Measurements from ENCODE around the gene PIGM.
A peak's percentile ranks its signal among the peaks of the same experiment; 100 is the strongest.

Gene PIGM

GRCh38 chr1:160022330-160023310, 9.2 kb downstream of the PIGM start:
- DNase-seq (ENCODE audit: low read depth), result no peak

DNA sequence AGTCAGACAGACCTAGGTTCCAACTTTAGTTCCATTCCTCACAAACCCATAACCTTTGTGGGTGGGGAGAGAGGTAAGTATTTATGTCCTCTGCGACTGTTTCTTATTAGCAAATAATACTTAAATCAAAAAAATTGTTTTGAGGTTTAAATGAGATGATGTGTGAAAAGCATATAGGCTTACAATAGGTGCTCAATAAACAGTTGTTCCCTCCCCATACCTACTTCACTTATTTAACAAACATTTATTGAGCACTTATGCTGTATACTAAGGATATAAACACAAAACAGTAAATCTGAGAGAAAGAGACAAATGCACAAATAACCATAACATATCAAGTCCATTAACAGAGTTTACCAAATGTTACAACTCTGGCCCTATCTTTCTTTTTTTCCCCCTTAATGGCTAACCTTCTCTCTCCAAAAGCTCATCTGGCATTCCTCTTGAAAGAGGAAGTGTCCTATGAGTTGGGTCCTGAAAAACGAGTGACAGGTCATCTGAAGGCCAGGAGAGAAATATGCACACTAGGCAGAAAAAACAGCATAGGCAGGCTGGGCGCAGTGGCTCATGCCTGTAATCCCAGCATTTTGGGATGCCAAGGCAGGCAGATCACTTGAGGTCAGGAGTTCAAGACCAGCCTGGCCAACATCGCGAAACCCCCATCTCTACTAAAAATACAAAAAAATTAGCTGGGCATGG, 10.3 kb downstream of the PIGM start:
- DNase-seq (ENCODE audit: low read depth), result no peak

DNA sequence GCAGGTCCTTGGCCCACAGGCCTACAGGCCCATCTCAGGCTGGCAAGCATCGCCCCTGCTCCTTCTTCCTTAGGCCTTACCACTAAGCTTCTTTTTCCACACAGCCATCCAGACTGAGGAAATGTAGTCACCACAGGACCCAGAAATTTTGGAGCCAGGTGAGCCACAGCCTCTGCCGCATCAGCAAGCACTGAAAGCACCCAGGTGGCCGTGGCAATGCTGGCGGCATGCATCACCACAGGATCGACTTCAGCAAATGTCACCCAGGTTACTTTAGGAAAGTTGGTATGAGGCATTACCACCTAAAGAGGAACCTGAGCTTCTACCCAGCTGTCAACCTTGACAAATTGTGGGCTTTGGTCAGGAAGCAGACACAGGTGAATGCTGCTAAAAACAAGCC, 11.6 kb downstream of the PIGM start:
- DNase-seq (ENCODE audit: low read depth), result no peak

DNA sequence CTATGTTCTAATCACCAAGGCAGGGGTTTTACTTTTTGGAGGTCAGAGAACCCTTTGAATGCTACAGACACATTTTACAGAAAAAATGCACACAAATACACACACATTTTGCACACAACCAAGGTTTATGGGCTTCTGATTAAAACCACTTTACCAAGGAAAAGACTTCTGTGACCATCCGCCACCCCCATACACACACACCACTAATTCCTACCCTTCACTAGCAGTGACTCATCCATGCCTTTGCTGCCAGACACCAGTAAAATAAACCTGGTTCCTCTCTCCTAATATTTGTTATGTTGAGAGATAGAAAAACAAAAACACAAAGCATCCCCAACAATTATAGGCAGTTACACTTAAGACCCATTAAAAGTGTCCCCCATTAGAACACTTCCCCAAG, 12.9 kb downstream of the PIGM start:
- DNase-seq (ENCODE audit: low read depth), result no peak

- DNase-seq (ENCODE audit: low read depth), result no peak
These were observed 13.4 kb downstream of the PIGM start for GRCh38 chr1:160018347-160018746.

GRCh38 chr1:160017592-160017991, 14.2 kb downstream of the PIGM start:
- DNase-seq (ENCODE audit: low read depth), result no peak

GRCh38 chr1:160011781-160012180, 20.0 kb downstream of the PIGM start:
- no peak for DNase-seq (ENCODE audit: low read depth)

GRCh38 chr1:160009801-160010200, 22.0 kb downstream of the PIGM start:
- no peak for DNase-seq (ENCODE audit: low read depth)

DNA sequence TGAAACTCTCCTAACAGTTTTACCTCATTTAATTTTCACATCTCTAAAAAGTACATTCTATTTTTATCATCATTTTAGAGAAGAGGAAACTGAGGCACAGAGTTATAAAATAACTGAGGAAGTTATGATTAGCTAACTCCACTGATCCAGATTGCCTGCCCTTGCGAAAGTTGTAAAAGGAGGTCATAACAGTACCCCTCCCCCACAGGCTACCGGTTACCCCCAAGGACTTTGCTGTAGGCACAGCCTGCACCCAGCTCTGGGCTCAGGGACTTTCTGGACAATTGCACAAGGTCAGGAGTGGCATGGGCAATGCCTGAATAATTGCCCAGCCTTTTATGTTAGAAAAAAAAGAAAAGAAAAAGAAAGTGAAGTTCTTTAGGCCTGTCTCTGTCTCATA, 22.7 kb downstream of the PIGM start:
- no peak for DNase-seq (ENCODE audit: low read depth)

- no peak for DNase-seq (ENCODE audit: low read depth)
These were observed 24.1 kb downstream of the PIGM start for GRCh38 chr1:160007577-160008200.

DNA sequence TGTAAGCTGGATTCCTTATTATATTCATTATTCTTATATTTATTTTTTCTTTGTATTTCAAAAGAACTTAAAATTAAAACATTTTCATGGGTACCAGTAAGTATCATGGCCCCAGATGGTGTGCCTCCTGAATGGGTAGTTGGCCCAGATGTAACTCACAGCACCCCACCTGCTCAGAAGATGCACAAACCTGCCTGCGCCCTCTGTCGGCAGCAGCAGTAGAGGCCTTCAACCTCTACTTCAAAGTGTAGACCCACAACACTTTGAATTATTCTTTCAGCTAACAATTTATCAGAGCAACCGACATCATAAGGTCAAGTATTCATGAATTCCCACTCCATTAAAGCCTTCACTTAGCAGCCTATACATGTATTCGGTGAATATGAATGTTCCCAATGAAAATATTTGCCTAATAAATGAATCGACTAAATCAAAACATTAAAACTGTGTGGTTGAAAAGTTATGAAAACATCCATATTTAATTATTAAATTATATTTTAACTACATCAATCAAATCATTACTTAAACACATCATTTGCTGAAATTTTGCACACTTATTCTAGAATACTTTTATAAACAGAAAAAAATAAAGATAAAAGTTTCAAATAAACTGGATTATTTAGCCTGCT, 25.4 kb downstream of the PIGM start:
- peak; percentile 39 for DNase-seq (ENCODE audit: low read depth)

DNA sequence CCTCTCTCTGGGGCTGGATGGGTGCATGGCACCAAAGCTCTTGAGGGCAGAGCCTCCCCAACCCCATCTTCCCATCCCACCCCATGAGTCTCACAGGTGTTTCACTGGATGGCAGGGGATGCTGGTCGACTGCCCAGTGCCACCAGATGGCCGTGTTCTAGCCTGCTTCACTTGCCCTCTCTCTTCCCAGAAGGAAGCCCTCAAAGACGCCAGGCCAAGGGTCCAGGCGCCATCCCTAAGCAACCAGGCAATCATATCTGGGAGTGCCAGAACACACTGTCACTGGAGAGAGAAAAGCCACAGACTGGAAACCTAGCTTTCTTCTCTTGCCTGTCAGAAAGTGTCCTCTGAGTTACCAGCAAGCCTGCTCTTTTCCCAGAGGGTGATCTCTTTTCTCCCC, 26.7 kb downstream of the PIGM start:
- no peak for DNase-seq (ENCODE audit: low read depth)

DNA sequence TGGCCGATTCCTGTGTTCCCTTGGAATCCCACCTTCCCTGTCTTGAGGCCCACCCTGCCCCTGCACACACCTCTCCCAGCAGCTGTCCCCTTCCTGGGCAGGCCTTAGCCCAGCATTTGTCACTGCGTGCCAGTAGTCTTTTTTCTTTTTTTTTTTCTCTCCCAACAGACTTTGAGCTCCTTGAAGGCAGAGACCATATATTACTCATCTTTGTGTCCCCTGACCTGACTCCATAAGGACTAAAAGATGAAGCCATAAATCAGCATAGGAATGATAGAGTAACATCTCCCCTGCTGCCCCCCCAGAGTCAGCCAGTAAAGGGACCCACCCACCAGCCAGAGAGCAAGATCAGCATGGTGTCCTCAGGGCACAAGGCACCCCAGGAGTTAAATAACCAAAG, 27.4 kb downstream of the PIGM start:
- DNase-seq (ENCODE audit: low read depth), result no peak

DNA sequence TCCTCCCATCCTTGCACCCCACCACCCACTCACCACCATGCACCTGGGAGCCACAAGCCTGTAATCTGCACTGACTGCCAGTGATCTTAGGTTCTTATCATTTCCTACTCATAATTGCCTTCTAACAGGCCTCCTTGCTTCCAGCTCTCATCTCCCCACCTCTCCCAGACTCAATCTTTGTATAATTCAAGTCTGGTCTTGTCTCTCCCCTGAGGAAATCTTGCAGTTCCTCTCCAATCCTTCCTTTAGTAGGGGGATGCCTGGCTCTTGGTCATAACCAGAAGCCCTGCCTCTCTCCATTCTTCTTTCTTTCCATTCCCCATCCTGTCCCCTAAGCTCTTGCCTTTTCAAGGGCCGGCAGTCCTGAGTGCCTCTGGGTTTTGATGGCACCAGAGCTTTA, 27.8 kb downstream of the PIGM start:
- DNase-seq (ENCODE audit: low read depth), result no peak

GRCh38 chr1:160001440-160001839, 30.4 kb downstream of the PIGM start:
- DNase-seq (ENCODE audit: low read depth), result no peak

- DNase-seq (ENCODE audit: low read depth), result no peak
These were observed 32.6 kb downstream of the PIGM start for GRCh38 chr1:159999204-159999603.

DNA sequence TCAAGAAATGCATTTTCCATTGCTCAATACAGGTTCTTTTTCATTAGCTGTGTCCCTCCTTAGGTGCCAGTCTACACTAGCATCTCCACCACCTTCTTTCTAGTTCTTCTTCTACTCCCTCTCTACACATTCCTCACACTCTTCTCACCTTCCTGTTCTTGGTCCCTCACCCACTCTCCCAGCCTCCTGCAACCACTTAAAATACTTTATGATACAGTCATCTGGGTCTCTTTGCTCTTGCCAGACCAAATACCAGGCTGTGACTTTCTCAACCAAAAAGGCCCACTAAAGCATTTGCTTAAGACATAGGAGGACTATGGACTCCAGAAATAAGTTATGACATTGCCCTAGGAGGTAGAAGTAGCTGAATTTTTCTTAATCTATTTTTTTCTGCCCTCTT, 35.1 kb downstream of the PIGM start:
- DNase-seq (ENCODE audit: low read depth), result peak; percentile 22

DNA sequence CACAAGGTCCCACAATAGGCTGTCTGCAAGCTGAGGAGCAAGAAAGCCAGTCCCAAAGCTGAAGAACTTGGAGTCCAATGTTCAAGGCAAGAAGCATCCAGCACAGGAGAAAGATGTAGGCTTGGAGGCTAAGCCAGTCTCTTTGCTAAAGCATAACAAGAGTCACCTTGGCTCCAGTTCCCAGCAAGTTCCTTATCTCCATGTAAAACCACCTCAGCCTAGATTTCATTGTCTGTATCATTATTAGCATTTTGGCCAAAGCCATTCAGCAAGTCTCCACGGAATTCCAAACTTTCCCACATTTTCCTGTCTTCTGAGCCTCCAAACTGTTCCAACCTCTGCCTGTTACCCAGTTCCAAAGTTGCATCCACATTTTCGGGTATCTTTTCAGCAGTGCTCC, 36.9 kb downstream of the PIGM start:
- no peak for DNase-seq (ENCODE audit: low read depth)

DNA sequence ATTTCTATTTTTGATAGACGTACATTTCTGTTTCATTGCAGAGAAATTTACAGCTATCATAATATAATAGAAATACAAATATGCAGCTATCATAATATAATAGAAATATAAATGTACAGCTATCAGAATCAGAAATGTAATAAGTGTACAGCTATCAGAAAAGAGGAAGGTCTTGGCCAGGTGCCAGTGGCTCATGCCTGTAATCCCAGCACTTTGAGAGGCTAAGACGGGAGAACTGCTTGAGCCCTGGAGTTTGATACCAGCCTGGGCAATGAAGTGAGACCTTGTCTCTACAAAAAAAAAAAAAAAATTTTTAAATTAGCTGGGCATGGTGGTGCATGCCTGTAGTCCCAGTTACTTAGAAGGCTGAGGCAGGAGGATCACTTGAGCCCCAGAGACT, 37.9 kb downstream of the PIGM start:
- no peak for DNase-seq (ENCODE audit: low read depth)

- DNase-seq (ENCODE audit: low read depth), result no peak
These were observed 39.6 kb downstream of the PIGM start for GRCh38 chr1:159992161-159992560.

DNA sequence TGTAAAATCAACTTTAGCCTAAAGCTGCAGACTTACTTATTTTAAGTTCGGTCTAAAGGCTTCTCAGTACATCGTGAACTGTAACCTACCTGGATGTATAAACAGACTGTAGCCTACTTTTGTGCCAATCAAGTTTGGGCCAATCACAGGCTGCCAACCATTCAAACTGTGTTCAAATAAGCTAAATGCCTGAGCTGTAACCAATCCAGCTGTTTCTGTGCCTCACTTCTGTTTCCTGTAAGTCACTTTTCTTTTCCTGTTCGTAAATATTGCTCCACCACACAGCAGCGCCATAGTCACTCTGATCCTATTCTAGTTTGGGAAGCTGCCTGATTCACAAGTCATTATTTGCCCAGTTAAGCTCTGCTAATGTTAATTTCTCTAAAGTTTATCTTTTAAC, 40.3 kb downstream of the PIGM start:
- DNase-seq (ENCODE audit: low read depth), result no peak

- DNase-seq (ENCODE audit: low read depth), result no peak
These were observed 41.8 kb downstream of the PIGM start for GRCh38 chr1:159990005-159990404.

All from fibroblast of the conjunctiva (primary cell).